Measurements from ENCODE around the gene EPHA10. TPM values are rescaled to one million over a fixed set of nuclear protein-coding genes. Genes with fewer than 3 reads are reported as not detected.

The EPHA10 gene
- total and polyA plus RNA-seq, 4 donors: under 0.01 to 0.09 (median 0.03) TPM; not detected in 1

DNA sequence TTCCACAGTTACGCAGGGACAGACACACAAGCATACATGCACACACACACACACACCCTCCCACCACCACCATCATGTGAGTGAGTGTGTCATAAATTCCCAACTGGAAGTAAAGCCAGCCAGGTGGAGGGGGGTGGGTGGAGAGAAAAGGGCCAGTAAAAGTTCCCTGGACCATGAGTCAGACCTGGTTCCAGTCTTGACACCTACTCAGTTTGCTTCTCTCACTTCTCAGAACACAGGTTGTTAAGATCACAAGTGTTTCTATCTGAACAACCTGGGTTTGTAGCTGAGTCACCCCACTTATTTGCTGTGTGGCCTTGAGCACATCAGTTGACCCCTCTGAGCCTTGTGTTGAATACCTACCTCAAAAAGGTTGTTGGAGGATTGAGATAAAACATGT lies 9.6 kb downstream of the EPHA10 start:
- Histone ChIP-seq H3K27ac (ENCODE audit: low read depth in 1 of 2, low read length in 2 of 2) (no peak overlapping the region), H3K4me3 (ENCODE audit: low read depth in 1 of 3, low read length in 3 of 3) (no peak overlapping the region), H3K9me3 (ENCODE audit: control insufficient read depth in 4 of 4, low read length in 3 of 4) (no peaks in the 10 kb centered on the region), H3K9ac (ENCODE audit: low read depth in 1 of 2, low read length in 2 of 2) (no peak overlapping the region), H3K27me3 (ENCODE audit: control insufficient read depth in 4 of 4, insufficient read depth in 4 of 4, low read length in 3 of 4) (peaks cover 5 to 10% (median 6%) of the 10 kb centered on the region in 4 donors), H3K4me1 (ENCODE audit: control insufficient read depth in 4 of 4, insufficient read depth in 4 of 4, low read length in 3 of 4) (peaks cover 0 to 4% (median 2%) of the 10 kb centered on the region in 4 donors), H3K36me3 (ENCODE audit: control insufficient read depth in 4 of 4, insufficient read depth in 3 of 4, low read depth in 1 of 4, low read length in 3 of 4) (no peaks in the 10 kb centered on the region)
- no peak for TF ChIP-seq SP1 (IDR thresholded peaks at IDR 0.05)
- WGBS: 89% methylated on average over 1 of the region's 1 CpG
- DNase-seq (ENCODE audit: low spot score): no peak

GRCh38 chr1:37753473-37754321 lies 11.2 kb downstream of the EPHA10 start:
- no peaks in the 10 kb centered on the region for H3K9me3 ChIP-seq (ENCODE audit: control insufficient read depth in 4 of 4, low read length in 3 of 4)
- no peak overlapping the region for H3K9ac ChIP-seq (ENCODE audit: low read depth in 1 of 2, low read length in 2 of 2)
- peaks cover 5 to 9% (median 6%) of the 10 kb centered on the region in 4 donors for H3K27me3 ChIP-seq (ENCODE audit: control insufficient read depth in 4 of 4, insufficient read depth in 4 of 4, low read length in 3 of 4)
- no peak overlapping the region for H3K4me3 ChIP-seq (ENCODE audit: low read depth in 1 of 3, low read length in 3 of 3)
- 9% methylated on average over 52 of the region's 52 CpGs for WGBS
- H3K27ac ChIP-seq (ENCODE audit: low read depth in 1 of 2, low read length in 2 of 2): no peak overlapping the region
- no peak for DNase-seq (ENCODE audit: low spot score)
- no peaks in the 10 kb centered on the region for H3K36me3 ChIP-seq (ENCODE audit: control insufficient read depth in 4 of 4, insufficient read depth in 3 of 4, low read depth in 1 of 4, low read length in 3 of 4)
- peaks cover 0 to 4% (median 2%) of the 10 kb centered on the region in 4 donors for H3K4me1 ChIP-seq (ENCODE audit: control insufficient read depth in 4 of 4, insufficient read depth in 4 of 4, low read length in 3 of 4)
- TF ChIP-seq JUND (IDR thresholded peaks at IDR 0.05) (no peak), SP1 (IDR thresholded peaks at IDR 0.05) (no peak), HNF4G (IDR thresholded peaks at IDR 0.05) (no peak), TAF1 (conservative IDR thresholded peaks at IDR 0.05) (no peak), ATF3 (IDR thresholded peaks at IDR 0.05) (no peak), HNF4A (conservative IDR thresholded peaks at IDR 0.05) (no peak), YY1 (IDR thresholded peaks at IDR 0.05) (no peak), RAD21 (IDR thresholded peaks at IDR 0.05) (no peak), ZBTB33 (IDR thresholded peaks at IDR 0.05) (no peak), RXRA (IDR thresholded peaks at IDR 0.05) (no peak), FOXA2 (IDR thresholded peaks at IDR 0.05) (no peak), NR2F2 (IDR thresholded peaks at IDR 0.05) (no peak)

- H3K27me3 ChIP-seq (ENCODE audit: control insufficient read depth in 4 of 4, insufficient read depth in 4 of 4, low read length in 3 of 4): peaks cover 5 to 7% (median 6%) of the 10 kb centered on the region in 4 donors
- no peak for TF ChIP-seq JUND (IDR thresholded peaks at IDR 0.05)
- no peak for TF ChIP-seq GABPA (IDR thresholded peaks at IDR 0.05 in 1 of 2, conservative IDR thresholded peaks at IDR 0.05 in 1 of 2)
- TF ChIP-seq, protein P1, sequence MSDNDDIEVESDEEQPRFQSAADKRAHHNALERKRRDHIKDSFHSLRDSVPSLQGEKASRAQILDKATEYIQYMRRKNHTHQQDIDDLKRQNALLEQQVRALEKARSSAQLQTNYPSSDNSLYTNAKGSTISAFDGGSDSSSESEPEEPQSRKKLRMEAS (IDR thresholded peaks at IDR 0.05): no peak
- TF ChIP-seq NR2F2 (IDR thresholded peaks at IDR 0.05): no peak
- TF ChIP-seq RAD21 (IDR thresholded peaks at IDR 0.05): no peak
- TF ChIP-seq RXRA (IDR thresholded peaks at IDR 0.05): no peak
- TF ChIP-seq ZBTB33 (IDR thresholded peaks at IDR 0.05): no peak
- TF ChIP-seq EGR1 (IDR thresholded peaks at IDR 0.05; ENCODE audit: low read depth in 2 of 2): no peak
- no peak for TF ChIP-seq REST (IDR thresholded peaks at IDR 0.05)
- no peak for TF ChIP-seq ATF3 (IDR thresholded peaks at IDR 0.05)
- no peak for TF ChIP-seq FOXA1 (IDR thresholded peaks at IDR 0.05)
Observed at GRCh38 chr1:37752583-37753471, 12.1 kb downstream of the EPHA10 start.

More at GRCh38 chr1:37752583-37753471, 12.1 kb downstream of the EPHA10 start:
- H3K9me3 ChIP-seq (ENCODE audit: control insufficient read depth in 4 of 4, low read length in 3 of 4): no peaks in the 10 kb centered on the region
- H3K27ac ChIP-seq (ENCODE audit: low read depth in 1 of 2, low read length in 2 of 2): no peak overlapping the region
- no peak for DNase-seq (ENCODE audit: low spot score)
- H3K36me3 ChIP-seq (ENCODE audit: control insufficient read depth in 4 of 4, insufficient read depth in 3 of 4, low read depth in 1 of 4, low read length in 3 of 4): no peaks in the 10 kb centered on the region
- H3K4me3 ChIP-seq (ENCODE audit: low read depth in 1 of 3, low read length in 3 of 3): peak overlapping the region in 1 of 3 donors; percentile 59
- peaks cover 0 to 4% (median 2%) of the 10 kb centered on the region in 4 donors for H3K4me1 ChIP-seq (ENCODE audit: control insufficient read depth in 4 of 4, insufficient read depth in 4 of 4, low read length in 3 of 4)
- H3K9ac ChIP-seq (ENCODE audit: low read depth in 1 of 2, low read length in 2 of 2): no peak overlapping the region
- WGBS: 3% methylated on average over 105 of the region's 105 CpGs

Measured in liver (tissue), 9 donors.